HL-60 (cell line): ENCODE results near the gene NSUN7.

Experiments used
- DNase-seq, 2 experiments: peaks; one replicate each; pipeline ENCODE4 v3.0.0-alpha.2; 2010 to 2020; ENCODE audit warnings: low read depth in 1 of 2, low spot score in 1 of 2
- H3K27ac ChIP-seq: fragments of 250-450 bp; sonication (Bioruptor Pico); replicated peaks from 2 replicates; pipeline ENCODE4 v1.5.1; 2020; ENCODE audit warnings: mild to moderate bottlenecking, moderate library complexity
- H3K27me3 ChIP-seq: fragments of 250-450 bp; sonication (Bioruptor Pico); 2 replicates; pipeline ENCODE4 v1.5.1; 2021; ENCODE audit warnings: mild to moderate bottlenecking, moderate library complexity; ENCODE audit not compliant: insufficient read depth, poor library complexity, severe bottlenecking
- H3K4me3 ChIP-seq: replicated peaks from 2 replicates; pipeline ENCODE4 v1.5.1; 2011; ENCODE audit warnings: mild to moderate bottlenecking, control low read depth, low read length; ENCODE audit not compliant: insufficient read depth
- CTCF ChIP-seq: IDR thresholded peaks from one replicate; pipeline ENCODE4 v1.5.1; 2011; ENCODE audit warnings: low read length, control low read depth, inconsistent platforms; ENCODE audit not compliant: insufficient read depth
- GABPA ChIP-seq: IDR thresholded peaks from 2 replicates; pipeline ENCODE4 v1.6.1; 2012; ENCODE audit warnings: low read depth
- POLR2AphosphoS5 ChIP-seq: IDR thresholded peaks from 2 replicates; pipeline ENCODE4 v1.6.1; 2012; ENCODE audit warnings: low read depth
- REST ChIP-seq: IDR thresholded peaks from 2 replicates; pipeline ENCODE4 v1.6.1; 2012; ENCODE audit warnings: low read depth; ENCODE audit not compliant: insufficient replicate concordance
- SPI1 ChIP-seq: IDR thresholded peaks from 2 replicates; pipeline ENCODE4 v1.6.1; 2012; ENCODE audit warnings: low read depth, mild to moderate bottlenecking, borderline replicate concordance

NSUN7 gene

GRCh38 chr4:40728333-40728732 is 21.4 kb upstream of the NSUN7 start:
- H3K27ac ChIP-seq: no peak overlapping the region
- TF ChIP-seq SPI1: no peak
- TF ChIP-seq GABPA: no peak
- TF ChIP-seq POLR2AphosphoS5: no peak
- TF ChIP-seq REST: no peak
- TF ChIP-seq CTCF: no peak
- no peaks in the 10 kb centered on the region for H3K27me3 ChIP-seq
- DNase-seq: no peak
- no peak overlapping the region for H3K4me3 ChIP-seq

- no peak overlapping the region for H3K4me3 ChIP-seq
- H3K27ac ChIP-seq: peak overlapping the region; percentile 87
- H3K27me3 ChIP-seq: no peaks in the 10 kb centered on the region
- no peak for TF ChIP-seq SPI1
- TF ChIP-seq REST: no peak
- TF ChIP-seq CTCF: no peak
- no peak for TF ChIP-seq POLR2AphosphoS5
- no peak for TF ChIP-seq GABPA
- DNase-seq: no peak
Measured at GRCh38 chr4:40729555-40729954, 20.2 kb upstream of the NSUN7 start.

- Histone ChIP-seq H3K27ac (peak overlapping the region; percentile 87), H3K27me3 (no peaks in the 10 kb centered on the region), H3K4me3 (no peak overlapping the region)
- TF ChIP-seq SPI1 (peak; percentile 36; the same call in 1 of the 2 replicates), GABPA (no peak)
- DNase-seq: no peak
Measured at GRCh38 chr4:40730091-40730679, 19.6 kb upstream of the NSUN7 start.

GRCh38 chr4:40731361-40731760 is 18.4 kb upstream of the NSUN7 start:
- no peaks in the 10 kb centered on the region for H3K27me3 ChIP-seq
- H3K4me3 ChIP-seq: no peak overlapping the region
- no peak for DNase-seq
- TF ChIP-seq REST (no peak), GABPA (no peak), POLR2AphosphoS5 (no peak; the same call in 1 of the 2 replicates), CTCF (no peak), SPI1 (no peak)
- peak overlapping the region; percentile 87 for H3K27ac ChIP-seq
